Renal pelvis (tissue), 4 donors: ENCODE data around the gene TMEM109. TPM values are rescaled to one million over a fixed set of nuclear protein-coding genes. Genes with fewer than 3 reads are reported as not detected.

Experiments used
- DNase-seq: peaks from one replicate; pipeline ENCODE4 v3.0.0-alpha.2; 2013
- polyA plus RNA-seq, 3 donors: library from polyadenylated mRNA; unstranded; fragments of 120-200 nt; gene quantifications; one replicate each; pipeline ENCODE4 v1.2.1, GENCODE V29; 2013; ENCODE audit not compliant: insufficient read length in 3 of 3

The TMEM109 gene
- polyA plus RNA-seq, 3 donors: 84.4 to 101 (median 89.5) TPM

GRCh38 chr11:60874421-60875365, 39.3 kb upstream of the TMEM109 start:
- DNase-seq: no peak

GRCh38 chr11:60875366-60876167, 38.4 kb upstream of the TMEM109 start:
- DNase-seq: no peak

- DNase-seq: no peak
Observed at GRCh38 chr11:60876168-60876485, 37.8 kb upstream of the TMEM109 start.

GRCh38 chr11:60878245-60879101, 35.5 kb upstream of the TMEM109 start:
- DNase-seq: no peak

- DNase-seq: no peak
Observed at GRCh38 chr11:60879104-60879503, 34.9 kb upstream of the TMEM109 start.

GRCh38 chr11:60879971-60880588, 33.9 kb upstream of the TMEM109 start:
- DNase-seq: no peak

GRCh38 chr11:60880643-60881282, 33.2 kb upstream of the TMEM109 start:
- no peak for DNase-seq

- DNase-seq: no peak
Observed at GRCh38 chr11:60887556-60887955, 26.4 kb upstream of the TMEM109 start.

GRCh38 chr11:60889869-60890311, 24.1 kb upstream of the TMEM109 start:
- no peak for DNase-seq

GRCh38 chr11:60890696-60891095, 23.3 kb upstream of the TMEM109 start:
- DNase-seq: no peak

GRCh38 chr11:60891103-60891741, 22.7 kb upstream of the TMEM109 start:
- no peak for DNase-seq

- no peak for DNase-seq
Observed at GRCh38 chr11:60895687-60896086, 18.3 kb upstream of the TMEM109 start.

- no peak for DNase-seq
Observed at GRCh38 chr11:60897496-60897895, 16.5 kb upstream of the TMEM109 start.

- DNase-seq: no peak
Observed at GRCh38 chr11:60899046-60899936, 14.7 kb upstream of the TMEM109 start.

- DNase-seq: no peak
Observed at GRCh38 chr11:60899977-60900376, 14.0 kb upstream of the TMEM109 start.

GRCh38 chr11:60900673-60901404, 13.1 kb upstream of the TMEM109 start:
- DNase-seq: no peak

GRCh38 chr11:60902625-60903024, 11.3 kb upstream of the TMEM109 start:
- no peak for DNase-seq

GRCh38 chr11:60905047-60905446, 8.9 kb upstream of the TMEM109 start:
- no peak for DNase-seq
